CD4-positive, alpha-beta T cell treated with Interleukin-2 at 100 ng/mL for 4 hours (primary cell): Measurements from ENCODE around the gene EPB41L4A.

Experiments used
- DNase-seq: peaks from one replicate; pipeline ENCODE4 v3.0.0-alpha.2; 2020; ENCODE audit warnings: low spot score

The EPB41L4A gene

DNA sequence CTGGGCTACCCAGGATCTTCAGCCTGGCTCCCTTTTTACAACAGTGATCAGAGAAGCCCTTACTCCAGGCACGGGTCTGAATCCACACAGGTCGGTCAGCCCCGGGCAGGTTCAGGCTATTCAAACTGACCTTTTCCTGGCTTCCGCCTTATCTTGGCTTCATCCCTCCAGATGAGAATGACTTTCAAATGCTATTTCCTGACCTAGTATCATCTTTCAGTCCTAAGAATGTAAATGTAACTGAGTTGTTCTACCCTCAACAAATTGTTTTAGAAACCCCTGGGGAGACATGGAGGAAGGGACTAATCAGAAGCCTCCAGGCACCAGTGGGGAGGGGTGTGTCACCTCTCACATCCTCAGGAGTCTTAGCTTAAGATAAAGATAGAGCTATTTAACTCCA lies 213.2 kb downstream of the EPB41L4A start:
- DNase-seq = no peak

DNA sequence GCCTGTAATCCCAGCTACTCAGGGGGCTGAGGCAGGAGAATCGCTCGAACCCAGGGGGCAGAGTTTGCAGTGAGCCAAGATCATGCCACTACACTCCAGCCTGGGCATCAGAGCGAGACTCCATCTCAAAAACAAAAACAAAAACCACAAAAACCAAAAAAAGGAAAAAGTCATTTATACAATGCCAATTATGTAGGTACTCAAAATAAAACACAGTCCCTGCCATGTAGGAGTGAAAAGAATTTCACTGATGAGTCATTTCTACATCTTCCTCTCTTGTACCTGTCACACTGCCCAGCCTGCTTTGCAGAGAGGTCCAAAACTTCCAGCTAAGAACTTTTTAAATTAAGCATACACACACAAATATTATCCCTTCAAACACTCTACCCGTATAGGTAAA lies 215.8 kb downstream of the EPB41L4A start:
- DNase-seq = no peak

DNA sequence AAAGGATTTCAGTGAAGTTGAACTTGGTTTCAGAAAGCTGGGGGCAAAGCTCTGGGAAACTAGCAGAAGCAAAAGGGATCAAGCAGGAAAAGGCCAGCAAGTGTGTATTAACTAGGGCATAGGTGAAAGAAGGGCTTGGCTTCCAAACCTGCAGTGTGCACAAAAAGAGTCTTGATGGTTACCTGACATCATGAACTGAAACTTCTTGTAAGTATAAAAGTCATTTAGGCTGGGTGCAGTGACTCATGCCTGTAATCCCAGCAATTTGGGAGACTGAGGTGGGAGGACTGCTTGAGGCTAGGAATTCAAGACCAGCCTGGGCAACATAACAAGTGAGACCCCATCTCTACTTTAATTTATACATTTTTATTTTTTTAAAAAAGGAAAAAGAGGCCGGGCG lies 216.4 kb downstream of the EPB41L4A start:
- DNase-seq = no peak

DNA sequence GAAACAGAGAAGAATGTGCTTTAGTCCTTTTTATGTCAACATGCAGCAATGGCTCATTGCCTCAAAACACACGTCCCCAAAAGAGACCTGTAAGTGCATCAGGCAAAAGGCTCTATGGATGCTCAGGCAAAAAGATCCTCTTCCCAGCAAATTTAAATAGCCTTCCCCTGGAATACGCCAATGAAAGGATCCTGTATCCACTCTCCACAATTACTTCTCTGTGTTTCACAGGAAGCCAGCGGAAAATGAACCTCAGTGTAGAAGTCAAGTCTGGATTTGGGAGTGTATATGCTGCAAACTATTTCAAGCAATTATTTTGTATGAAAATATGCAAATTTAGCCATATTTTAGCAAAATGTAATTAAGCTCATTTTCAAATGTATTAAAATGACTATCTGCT lies 217.9 kb downstream of the EPB41L4A start:
- no peak for DNase-seq

- DNase-seq = no peak
These were observed 218.9 kb downstream of the EPB41L4A start for GRCh38 chr5:112200131-112200530.

DNA sequence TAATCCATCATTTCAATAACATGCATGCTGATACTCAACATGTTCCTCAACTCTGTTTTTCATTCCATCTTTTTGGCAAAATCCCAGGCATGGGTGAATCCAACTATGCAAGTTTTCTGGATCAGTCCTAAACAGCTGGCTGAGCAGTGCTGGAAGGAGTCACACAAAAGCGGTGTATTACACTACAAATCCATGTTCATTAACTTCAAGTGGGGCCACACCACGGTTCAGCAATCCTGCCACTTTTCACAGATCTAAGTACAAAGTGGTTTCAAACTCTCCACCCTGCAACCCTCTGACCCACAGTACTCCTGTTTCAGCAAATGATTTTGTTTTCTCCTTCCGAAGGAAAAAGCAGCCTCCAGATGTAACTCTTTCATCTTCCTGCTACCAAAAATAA lies 222.5 kb downstream of the EPB41L4A start:
- DNase-seq = no peak

DNA sequence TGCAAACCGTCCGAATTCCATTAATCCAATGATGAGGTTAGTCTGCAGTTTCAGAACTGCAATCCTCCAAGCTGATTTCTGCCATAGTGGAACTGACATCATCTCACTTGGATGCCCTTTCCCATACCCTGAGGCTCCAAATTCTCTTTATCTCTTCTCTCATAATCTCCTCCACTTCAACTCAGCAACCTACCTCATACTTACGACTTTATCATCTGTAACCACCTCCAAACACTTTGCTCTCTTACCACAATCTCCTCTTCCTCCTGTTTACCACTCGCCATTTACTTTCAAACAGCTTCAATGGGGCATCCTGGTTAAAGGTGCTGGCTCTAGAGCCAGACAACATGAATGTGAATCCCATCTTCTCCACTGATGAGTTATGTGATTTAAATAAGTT lies 223.2 kb downstream of the EPB41L4A start:
- no peak for DNase-seq

DNA sequence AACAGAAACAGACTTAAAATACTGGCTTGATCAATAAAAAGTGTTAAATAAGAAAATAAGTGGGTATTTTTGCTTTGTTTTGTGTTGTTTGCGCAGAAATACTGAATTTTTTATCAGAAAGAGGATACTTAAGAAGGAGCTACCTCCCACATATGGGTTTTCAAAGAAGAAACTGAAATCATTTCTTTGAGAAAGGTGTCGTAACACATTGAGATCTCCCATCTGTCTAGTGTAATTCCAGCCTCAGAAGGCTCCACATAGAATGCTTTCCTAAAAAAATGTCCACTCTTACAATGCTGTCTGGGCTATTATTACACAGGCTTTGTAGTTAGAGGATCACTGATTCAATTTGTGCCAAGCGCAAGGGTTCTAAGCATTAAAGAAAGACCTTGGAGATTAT lies 226.2 kb downstream of the EPB41L4A start:
- no peak for DNase-seq

DNA sequence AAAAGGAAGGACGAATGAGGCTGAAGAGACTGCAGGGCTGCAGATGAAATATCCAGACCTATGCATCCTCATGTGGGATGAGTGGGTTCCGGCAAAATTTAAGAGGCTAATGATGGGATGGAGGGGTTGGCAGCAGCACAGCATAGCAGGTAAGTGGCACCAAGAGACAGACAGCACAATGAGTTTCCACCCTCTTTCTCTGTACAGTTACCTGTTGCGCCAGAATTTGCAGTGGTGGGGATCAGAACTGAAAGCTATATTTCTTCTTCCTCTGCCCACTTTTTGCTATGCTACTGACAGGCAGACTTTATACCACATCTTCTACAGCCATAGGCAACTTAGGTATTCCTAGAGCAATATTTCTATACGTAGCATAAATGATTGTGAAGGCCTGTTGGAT lies 227.0 kb downstream of the EPB41L4A start:
- DNase-seq = no peak

GRCh38 chr5:112189391-112189790 lies 229.7 kb downstream of the EPB41L4A start:
- no peak for DNase-seq

GRCh38 chr5:112186401-112186990 lies 232.6 kb downstream of the EPB41L4A start:
- peak; percentile 32 for DNase-seq

DNA sequence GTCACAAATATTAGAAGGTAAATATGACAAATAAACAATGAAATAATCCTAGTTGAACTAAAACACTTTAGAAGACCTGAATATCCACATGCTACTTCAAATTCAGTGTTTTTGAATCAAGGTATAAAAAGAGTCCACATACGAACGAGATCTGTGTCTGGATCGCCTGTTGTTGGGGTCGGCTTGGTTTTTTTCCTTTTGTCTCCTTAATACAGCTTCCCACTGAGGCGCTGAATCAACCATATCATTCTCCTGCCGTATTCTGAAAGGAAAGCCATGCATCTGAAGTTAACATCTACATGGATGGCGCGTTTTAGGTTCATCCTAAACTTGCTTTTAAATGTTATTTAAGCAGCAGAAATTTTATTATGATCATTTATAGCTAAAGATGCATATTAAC lies 235.2 kb downstream of the EPB41L4A start:
- DNase-seq = no peak

DNA sequence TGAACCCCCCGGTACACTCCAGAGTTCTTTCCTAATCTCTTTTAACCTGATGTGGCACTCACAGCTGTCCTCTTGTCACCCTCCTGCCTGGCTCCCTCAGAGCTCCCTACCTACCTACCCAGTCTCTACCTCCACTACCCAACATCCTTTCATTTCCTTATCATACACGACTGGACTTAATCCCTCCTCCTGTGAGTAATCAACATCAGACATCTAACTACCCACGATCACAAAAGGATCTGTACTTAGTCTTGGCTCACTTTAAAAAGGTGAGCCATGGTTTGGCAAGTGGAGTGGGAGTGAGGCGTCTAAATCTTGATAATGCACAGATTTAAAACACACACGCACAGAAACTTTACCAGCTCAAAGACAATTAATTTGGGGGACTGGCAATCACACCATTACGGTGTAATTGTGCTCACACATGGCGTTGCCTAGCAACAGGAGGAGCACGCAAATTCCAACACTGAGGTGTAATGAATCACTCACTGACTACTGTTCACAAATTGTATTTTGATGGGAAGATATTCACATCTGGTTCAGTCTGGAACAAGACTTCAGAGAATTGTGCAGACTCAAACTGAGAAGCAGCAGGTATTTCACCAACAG lies 235.9 kb downstream of the EPB41L4A start:
- no peak for DNase-seq

DNA sequence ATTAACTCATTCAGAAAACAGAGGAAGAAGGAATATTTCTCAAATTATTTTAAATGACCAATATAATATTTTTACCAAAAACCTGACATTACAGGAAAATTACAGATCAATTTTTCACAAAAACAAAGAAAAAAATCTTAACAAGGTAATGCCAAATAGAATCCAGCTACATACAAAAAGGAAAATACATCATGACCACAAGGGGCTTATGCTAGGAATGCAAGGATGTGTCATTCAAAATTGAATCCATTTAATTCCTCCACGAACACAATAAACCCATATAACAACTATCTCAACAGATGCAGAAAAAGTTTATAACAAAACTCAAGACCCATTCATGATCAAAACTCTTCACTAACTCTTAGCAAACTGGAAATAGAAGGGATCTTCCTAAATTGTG lies 239.8 kb downstream of the EPB41L4A start:
- DNase-seq = no peak

DNA sequence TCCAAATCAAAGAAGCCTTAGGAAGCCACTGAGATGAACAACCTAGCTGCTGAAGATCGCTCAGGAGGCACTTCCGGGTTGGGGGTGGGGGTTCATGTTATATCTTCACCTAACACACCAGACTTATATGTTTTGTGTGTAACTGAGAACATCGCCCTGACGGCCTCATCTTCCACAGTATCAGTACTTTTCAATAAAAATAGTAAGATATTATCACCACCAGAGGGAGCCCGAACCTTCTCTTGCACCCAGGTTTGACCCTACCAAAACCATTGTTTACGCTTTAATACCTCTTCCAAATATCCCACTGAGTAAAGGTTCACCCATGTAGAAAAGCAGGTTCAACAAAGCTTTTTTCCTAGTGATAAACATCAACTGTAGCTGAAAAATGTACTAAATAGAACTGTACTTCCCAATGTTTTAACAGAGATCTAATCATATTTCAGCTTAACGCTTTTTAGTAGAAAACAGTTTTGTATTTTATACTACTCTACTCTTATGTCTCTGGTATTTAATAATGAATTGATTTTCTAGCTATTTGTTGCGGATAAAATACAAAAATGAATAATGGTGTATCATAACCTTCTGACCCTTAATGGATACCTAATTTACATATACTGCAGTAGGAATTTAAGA lies 244.0 kb downstream of the EPB41L4A start:
- DNase-seq = peak; percentile 63

DNA sequence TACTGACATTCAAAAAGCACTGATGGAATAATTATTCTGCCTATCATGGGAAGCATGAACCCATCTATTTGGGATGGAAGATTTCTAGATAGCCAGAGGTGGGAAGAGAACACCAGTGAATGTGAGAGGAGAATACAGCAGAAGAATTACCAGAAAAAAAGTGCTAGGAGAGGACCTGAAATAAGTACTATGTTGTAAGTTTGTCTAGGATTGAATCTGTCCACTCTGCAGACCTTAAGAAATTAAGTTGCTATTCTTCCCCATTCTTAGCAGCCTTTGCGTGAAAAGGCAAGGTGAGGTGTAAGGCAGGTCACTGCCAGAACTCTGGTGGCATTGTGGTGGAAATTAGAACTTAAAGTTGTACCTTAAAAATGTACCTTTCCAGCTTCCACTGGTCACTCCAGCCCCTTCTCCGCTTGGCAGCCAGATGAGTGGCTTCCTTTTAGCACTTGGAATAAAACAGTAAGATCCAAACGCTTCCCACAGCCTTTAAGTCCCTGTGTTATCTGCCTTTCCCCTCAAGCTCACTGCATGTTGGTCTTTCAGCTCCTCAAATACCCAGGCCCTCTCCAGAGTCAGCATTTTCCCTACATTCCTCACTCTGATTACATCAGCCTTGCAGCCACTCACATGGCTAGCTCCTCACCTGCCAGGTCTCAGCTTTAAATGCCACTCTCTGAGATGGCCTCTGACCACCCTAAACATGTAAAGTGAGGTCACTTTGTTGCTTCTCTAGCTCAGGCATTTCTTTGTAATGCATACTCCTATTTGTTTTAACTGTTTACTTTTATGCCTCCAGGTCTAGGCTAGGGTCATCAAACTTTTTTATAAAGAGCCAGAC lies 253.0 kb downstream of the EPB41L4A start:
- no peak for DNase-seq

DNA sequence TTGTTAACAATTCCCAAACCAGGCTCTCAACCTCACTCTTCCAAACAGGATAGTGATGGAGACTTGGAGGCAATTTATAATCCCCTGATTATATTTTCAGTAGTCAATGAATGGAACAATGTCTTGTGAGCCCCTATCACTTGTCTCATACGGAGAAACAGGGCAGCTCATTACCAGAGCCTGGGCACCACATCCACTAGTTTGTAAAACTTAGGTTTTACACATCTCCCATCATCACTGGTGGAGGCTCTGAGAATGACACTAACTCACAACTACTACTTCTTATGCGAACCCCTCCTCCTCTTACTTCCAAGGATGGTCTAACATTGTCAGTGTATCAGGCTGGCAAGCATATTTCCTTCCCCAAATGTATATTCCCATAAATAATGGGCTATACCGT lies 253.7 kb downstream of the EPB41L4A start:
- DNase-seq = no peak

- no peak for DNase-seq
These were observed 255.6 kb downstream of the EPB41L4A start for GRCh38 chr5:112163435-112163834.

DNA sequence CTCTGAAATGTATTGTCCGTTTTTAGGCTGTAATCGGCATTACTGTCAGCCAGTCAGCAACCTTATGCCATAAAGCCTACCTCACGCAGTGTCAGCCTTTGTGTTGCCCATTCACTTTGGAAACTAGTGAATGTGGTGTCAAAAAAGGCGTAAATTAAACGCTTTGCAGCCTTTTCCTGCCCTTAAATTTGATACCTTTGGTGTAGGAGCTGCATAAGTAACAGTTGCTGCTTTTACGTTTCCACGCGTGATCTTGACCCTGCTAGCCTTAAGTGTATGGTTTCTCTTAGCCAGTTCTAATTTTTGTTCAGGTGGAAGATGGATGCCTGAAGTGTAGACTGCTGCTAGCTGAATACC lies 257.7 kb downstream of the EPB41L4A start:
- no peak for DNase-seq

DNA sequence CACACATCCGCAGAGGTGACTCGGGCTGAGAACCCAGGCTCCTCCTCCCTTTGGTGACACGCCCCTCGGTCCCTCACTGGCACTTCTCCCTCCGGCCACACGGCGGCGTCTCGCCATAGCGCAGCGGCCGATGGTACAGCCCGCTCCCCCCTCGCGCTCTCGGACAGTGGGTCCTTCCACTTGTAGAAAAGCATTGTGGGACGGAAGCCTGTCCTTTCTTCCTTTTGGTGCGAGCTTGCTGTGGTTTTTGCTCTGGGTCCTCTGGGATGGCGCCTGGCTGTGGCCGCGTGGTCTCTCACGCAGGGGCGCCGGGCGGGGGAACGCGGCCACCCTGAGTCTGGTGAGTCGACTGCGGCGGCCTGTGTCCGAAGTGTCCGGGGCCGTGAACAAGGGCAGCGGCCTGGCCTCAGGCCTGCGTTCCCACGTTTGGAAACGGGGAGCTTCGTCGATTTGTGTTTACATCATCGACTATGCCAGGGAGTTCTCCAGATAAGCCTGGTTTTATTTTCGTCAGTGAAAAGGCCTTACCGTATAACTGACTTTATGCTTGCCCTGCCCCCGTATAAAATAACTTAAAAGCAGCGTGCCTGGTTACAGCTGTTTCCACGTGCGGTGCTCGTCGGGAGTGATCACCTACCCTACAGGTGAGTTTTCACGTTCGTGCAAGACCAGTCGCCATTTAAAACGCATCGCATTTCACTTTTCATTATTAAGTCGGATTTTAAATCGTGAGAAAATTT lies 258.3 kb downstream of the EPB41L4A start:
- DNase-seq = peak; percentile 96

GRCh38 chr5:112159435-112159834 lies 259.6 kb downstream of the EPB41L4A start:
- DNase-seq = no peak

- DNase-seq = no peak
These were observed 262.9 kb downstream of the EPB41L4A start for GRCh38 chr5:112156211-112156610.
